ENCODE measurements around the gene LXN.

The LXN gene

GRCh38 chr3:158703566-158703965, 31.1 kb upstream of the LXN start:
- no peaks in the 10 kb centered on the region for H3K9me2 ChIP-seq (ENCODE audit: low read depth, low read length)
- TF ChIP-seq CTCF (IDR thresholded peaks at IDR 0.05; ENCODE audit: low read length) (no peak), EZH2 (IDR thresholded peaks at IDR 0.05; ENCODE audit: borderline replicate concordance, low read length) (no peak)
- no peaks in the 10 kb centered on the region for H3K9me3 ChIP-seq (ENCODE audit: low read length)
- H3F3A ChIP-seq (ENCODE audit: insufficient read depth, low read length): no peaks in the 10 kb centered on the region
- no peak overlapping the region for H3K9ac ChIP-seq (ENCODE audit: low read length)
- H3K4me3 ChIP-seq (ENCODE audit: low read depth, low read length, poor library complexity, severe bottlenecking): no peak overlapping the region
- H3K27ac ChIP-seq (ENCODE audit: low read depth, low read length, poor library complexity, severe bottlenecking): no peak overlapping the region
- H3K4me2 ChIP-seq (ENCODE audit: low read length): no peak overlapping the region
- H3K27me3 ChIP-seq (ENCODE audit: insufficient read depth, low read length): no peaks in the 10 kb centered on the region
- peaks cover 19% of the 10 kb centered on the region for H3K36me3 ChIP-seq (ENCODE audit: insufficient read depth, low read length)
- no peaks in the 10 kb centered on the region for H3K4me1 ChIP-seq (ENCODE audit: insufficient read depth, low read length, severe bottlenecking)
- no peak overlapping the region for H2AFZ ChIP-seq (ENCODE audit: low read length)
- H3K79me2 ChIP-seq (ENCODE audit: insufficient read depth, low read length): no peaks in the 10 kb centered on the region
- no peaks in the 10 kb centered on the region for H4K20me1 ChIP-seq (ENCODE audit: insufficient read depth, low read length)

GRCh38 chr3:158702815-158703481, 30.5 kb upstream of the LXN start:
- Histone ChIP-seq H3K9me2 (ENCODE audit: low read depth, low read length) (no peaks in the 10 kb centered on the region), H4K20me1 (ENCODE audit: insufficient read depth, low read length) (no peaks in the 10 kb centered on the region), H3K79me2 (ENCODE audit: insufficient read depth, low read length) (no peaks in the 10 kb centered on the region), H3K27ac (ENCODE audit: low read depth, low read length, poor library complexity, severe bottlenecking) (no peak overlapping the region), H3K9ac (ENCODE audit: low read length) (no peak overlapping the region), H2AFZ (ENCODE audit: low read length) (no peak overlapping the region), H3K36me3 (ENCODE audit: insufficient read depth, low read length) (peaks cover 13% of the 10 kb centered on the region), H3K27me3 (ENCODE audit: insufficient read depth, low read length) (no peaks in the 10 kb centered on the region), H3K9me3 (ENCODE audit: low read length) (no peaks in the 10 kb centered on the region), H3K4me2 (ENCODE audit: low read length) (no peak overlapping the region), H3K4me1 (ENCODE audit: insufficient read depth, low read length, severe bottlenecking) (no peaks in the 10 kb centered on the region), H3K4me3 (ENCODE audit: low read depth, low read length, poor library complexity, severe bottlenecking) (no peak overlapping the region), H3F3A (ENCODE audit: insufficient read depth, low read length) (no peaks in the 10 kb centered on the region)
- TF ChIP-seq CTCF (IDR thresholded peaks at IDR 0.05; ENCODE audit: low read length) (no peak), EZH2 (IDR thresholded peaks at IDR 0.05; ENCODE audit: borderline replicate concordance, low read length) (no peak)

GRCh38 chr3:158701420-158702065, 29.1 kb upstream of the LXN start:
- no peaks in the 10 kb centered on the region for H3K9me2 ChIP-seq (ENCODE audit: low read depth, low read length)
- no peak for TF ChIP-seq CTCF (IDR thresholded peaks at IDR 0.05; ENCODE audit: low read length)
- no peak for TF ChIP-seq EZH2 (IDR thresholded peaks at IDR 0.05; ENCODE audit: borderline replicate concordance, low read length)
- no peaks in the 10 kb centered on the region for H3F3A ChIP-seq (ENCODE audit: insufficient read depth, low read length)
- no peak overlapping the region for H3K4me2 ChIP-seq (ENCODE audit: low read length)
- H4K20me1 ChIP-seq (ENCODE audit: insufficient read depth, low read length): no peaks in the 10 kb centered on the region
- H3K27me3 ChIP-seq (ENCODE audit: insufficient read depth, low read length): no peaks in the 10 kb centered on the region
- H3K79me2 ChIP-seq (ENCODE audit: insufficient read depth, low read length): no peaks in the 10 kb centered on the region
- no peak overlapping the region for H2AFZ ChIP-seq (ENCODE audit: low read length)
- H3K9me3 ChIP-seq (ENCODE audit: low read length): no peaks in the 10 kb centered on the region
- H3K4me3 ChIP-seq (ENCODE audit: low read depth, low read length, poor library complexity, severe bottlenecking): no peak overlapping the region
- H3K9ac ChIP-seq (ENCODE audit: low read length): no peak overlapping the region
- no peak overlapping the region for H3K27ac ChIP-seq (ENCODE audit: low read depth, low read length, poor library complexity, severe bottlenecking)
- no peaks in the 10 kb centered on the region for H3K4me1 ChIP-seq (ENCODE audit: insufficient read depth, low read length, severe bottlenecking)
- peaks cover 6% of the 10 kb centered on the region; the same call in 1 of the 2 replicates for H3K36me3 ChIP-seq (ENCODE audit: insufficient read depth, low read length)
